IPS DF 4.7 (cell line): ENCODE results near the gene SCAF1.

Experiments
- DNase-seq: peaks from one replicate; pipeline ENCODE4 v3.0.0-alpha.2; 2013; ENCODE audit warnings: low spot score; ENCODE audit errors: extremely low read depth

The SCAF1 gene

GRCh38 chr19:49685845-49686332 lies 43.9 kb downstream of the SCAF1 start:
- no peak for DNase-seq

GRCh38 chr19:49686503-49687088 lies 44.6 kb downstream of the SCAF1 start:
- DNase-seq, result no peak

- DNase-seq, result no peak
Observed at GRCh38 chr19:49687150-49687549, 45.1 kb downstream of the SCAF1 start.

DNA sequence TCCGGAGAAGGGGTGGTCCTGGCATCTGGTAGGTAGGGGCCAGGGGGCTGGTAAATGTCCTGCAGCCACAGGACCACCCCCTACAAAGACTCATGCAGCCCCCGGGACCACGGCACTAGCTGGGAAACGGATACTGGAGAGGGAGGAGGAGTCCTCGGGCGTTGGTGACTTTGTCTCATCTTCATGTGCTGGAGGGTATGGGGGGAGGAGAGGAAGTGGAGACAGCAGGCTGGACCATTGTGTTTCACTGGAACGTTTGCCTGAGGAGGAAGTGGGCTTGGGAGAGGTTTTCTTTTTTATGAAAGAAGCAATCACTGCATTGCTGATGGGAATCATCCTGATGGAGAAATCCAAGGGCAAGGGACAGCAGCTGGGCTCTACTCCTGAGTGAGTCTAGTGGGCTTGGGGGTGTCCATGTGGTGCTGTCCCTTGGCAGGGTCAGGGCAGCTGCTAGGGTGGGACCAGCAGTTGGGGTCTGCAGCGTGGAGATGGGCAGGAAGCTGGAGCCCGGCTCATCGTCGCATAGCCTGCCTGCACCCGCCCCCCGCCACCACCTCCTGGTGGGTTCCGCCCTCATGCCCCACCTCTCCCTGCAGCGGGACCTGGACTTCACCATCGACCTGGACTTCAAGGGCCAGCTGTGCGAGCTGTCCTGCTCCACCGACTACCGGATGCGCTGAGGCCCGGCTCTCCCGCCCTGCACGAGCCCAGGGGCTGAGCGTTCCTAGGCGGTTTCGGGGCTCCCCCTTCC lies 45.7 kb downstream of the SCAF1 start:
- no peak for DNase-seq

- DNase-seq, result no peak
Observed at GRCh38 chr19:49688531-49689132, 46.6 kb downstream of the SCAF1 start.

DNA sequence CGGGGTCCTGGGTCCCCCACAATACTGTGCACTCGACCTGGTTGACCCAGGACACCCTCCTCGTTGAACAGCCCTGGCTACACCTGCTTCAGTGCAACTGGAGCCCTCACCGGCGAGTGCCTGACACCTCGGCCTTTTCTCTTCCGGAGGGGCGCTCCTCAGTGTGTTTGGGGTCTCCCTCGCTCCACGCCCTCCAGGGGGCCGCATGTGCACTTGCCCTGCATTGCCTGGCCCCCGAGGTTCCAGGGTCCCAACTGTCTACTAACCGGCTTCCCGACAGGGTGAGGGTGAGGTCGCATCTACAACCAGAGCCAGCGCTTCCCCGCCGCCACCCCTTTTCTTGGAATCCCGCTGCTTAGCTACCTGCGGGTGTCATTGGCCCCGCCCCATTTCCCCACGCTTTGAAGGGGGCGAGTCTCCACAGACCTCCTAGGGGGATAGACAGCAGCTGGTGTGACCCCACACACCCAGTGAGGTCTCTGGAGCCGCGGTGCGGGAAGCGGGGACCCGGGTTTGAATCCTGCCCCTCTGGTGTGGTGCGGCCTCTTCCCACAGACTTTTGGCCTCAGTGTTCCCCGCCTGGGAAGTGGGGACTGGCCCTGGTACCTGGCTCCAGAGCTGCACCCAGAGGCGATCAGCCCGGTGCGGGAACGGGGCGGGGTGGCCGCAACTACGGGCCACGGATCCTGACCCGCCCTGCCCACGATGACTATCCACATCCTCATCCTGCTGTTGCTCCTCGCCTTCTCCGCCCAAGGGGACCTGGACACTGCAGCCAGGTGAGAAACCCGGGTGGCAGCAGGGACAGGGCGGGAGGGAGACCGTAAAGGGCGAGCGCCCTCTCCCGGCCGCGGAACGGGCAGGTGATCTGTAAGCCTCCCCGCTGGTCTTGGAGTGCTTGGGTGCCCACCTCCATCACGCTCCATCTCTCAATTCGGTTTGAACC lies 47.4 kb downstream of the SCAF1 start, which contains the start of gene ADM5:
Gene ADM5, plus strand, starts transcription at position 462 of the 946 bp plus-strand sequence. Its CDS starts 244 bp downstream, at position 706.
- no peak for DNase-seq

- DNase-seq, result no peak
Observed at GRCh38 chr19:49690079-49690655, 48.2 kb downstream of the SCAF1 start.

DNA sequence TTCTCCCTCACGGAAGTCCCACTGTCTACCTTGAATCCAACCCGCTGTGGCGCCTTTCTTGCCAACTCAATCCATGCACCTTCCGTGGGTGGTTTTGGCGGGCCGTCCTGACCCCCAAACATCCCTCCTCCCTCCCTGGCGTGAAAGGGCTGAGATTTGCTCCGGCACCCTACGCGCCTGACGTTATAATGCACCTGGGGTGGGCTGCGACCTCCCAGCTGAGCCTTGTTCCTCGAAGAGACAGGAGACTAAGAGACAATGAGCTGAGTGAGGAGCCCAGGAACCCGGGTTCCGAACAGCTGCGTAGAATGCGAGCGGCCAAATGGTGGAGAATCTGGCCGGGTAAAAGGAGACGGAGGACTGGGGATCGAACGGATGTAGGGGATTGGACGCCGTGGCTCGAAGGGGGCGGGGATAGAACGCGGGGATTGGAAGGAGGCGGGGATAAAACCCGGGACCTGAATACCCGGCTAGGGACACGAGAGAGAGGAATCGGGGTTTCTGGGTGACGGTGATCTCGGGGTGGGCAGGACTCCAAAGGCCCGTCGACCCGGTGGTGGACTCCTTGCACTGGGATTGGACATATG lies 48.7 kb downstream of the SCAF1 start, which contains the start of gene CPT1C:
Gene CPT1C, plus strand, starts transcription at position 461 of the 587 bp plus-strand sequence. CDS start 1,137 bp downstream, outside the sequence.
- no peak for DNase-seq

DNA sequence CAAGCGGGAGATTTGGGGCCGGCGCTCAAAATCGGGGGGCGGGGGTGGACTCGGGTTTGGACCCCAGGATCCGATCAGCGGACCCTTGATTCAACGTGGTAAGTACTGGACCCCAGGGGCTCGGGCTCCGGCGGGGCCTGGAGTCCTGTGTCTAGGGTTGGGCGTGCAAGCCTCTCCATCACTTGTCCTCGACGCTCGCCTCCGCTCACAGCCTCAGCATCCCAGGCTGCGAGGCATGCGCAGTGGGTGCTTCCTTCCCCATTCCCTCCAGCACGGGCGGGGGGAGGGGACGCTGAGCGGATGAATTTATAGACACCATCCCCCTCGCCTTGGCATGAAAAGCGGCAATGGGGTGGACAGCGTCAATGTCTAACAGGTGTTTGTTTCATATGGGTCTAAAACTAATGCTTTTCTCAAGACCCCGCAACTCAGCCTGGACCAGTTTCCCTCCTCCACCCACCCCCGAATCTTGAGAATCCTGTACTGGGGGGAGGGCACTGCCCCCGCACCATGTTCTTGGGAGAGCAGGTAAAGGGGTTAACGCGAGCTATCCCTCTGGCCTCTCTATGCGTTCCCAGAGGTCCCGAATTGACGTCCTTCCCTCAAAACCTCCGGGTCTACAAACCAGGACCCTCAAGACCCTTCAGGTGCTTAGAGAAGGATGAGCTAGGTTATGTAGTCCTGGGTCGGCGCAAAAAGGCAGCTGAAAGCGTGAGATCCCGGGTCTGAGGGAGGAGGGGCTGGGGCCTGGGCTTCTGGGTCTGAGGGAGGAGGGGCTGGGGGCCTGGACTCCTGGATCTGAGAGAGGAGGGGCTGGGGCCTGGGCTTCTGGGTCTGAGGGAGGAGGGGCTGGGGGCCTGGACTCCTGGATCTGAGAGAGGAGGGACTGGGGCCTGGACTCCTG lies 49.5 kb downstream of the SCAF1 start:
- no peak for DNase-seq

GRCh38 chr19:49692147-49692506 lies 50.1 kb downstream of the SCAF1 start:
- DNase-seq, result no peak

GRCh38 chr19:49696115-49696514 lies 54.1 kb downstream of the SCAF1 start:
- DNase-seq, result no peak

GRCh38 chr19:49696865-49697264 lies 54.9 kb downstream of the SCAF1 start:
- DNase-seq, result no peak

GRCh38 chr19:49699364-49699763 lies 57.4 kb downstream of the SCAF1 start:
- no peak for DNase-seq

GRCh38 chr19:49700563-49700962 lies 58.6 kb downstream of the SCAF1 start:
- no peak for DNase-seq

DNA sequence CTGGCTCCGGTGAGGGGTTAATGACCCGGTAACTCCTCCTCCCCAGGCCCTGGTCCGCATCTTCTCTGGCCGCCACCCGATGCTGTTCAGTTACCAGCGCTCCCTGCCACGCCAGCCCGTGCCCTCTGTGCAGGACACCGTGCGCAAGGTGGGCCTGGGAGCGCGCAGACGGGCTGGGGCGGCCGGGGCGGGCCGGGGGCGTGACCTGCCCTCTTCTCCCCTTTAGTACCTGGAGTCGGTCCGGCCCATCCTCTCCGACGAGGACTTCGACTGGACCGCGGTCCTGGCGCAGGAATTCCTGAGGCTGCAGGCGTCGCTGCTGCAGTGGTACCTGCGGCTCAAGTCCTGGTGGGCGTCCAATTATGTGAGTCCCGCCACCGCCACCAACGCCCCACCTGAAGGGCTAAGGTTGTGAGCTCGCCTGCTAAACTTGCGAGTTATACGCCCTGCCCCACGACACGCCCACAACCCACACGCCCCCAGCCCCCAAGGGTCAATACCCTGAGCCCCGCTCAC lies 59.3 kb downstream of the SCAF1 start:
- no peak for DNase-seq

GRCh38 chr19:49704888-49705642 lies 63.1 kb downstream of the SCAF1 start:
- no peak for DNase-seq

- no peak for DNase-seq
Observed at GRCh38 chr19:49705919-49706318, 63.9 kb downstream of the SCAF1 start.
